ENCODE measurements around the gene ATP5PD. TPM values are rescaled to one million over a fixed set of nuclear protein-coding genes. Genes with fewer than 3 reads are reported as not detected.
"Not testable (repeated sequence)": the region's sequence is repeated elsewhere in the genome, so short reads cannot be mapped to it uniquely, and the experiment has no call there.

ATP5PD gene
- total RNA-seq, 6 experiments from 2014 or later, result 362 to 410 (median 386) TPM

DNA sequence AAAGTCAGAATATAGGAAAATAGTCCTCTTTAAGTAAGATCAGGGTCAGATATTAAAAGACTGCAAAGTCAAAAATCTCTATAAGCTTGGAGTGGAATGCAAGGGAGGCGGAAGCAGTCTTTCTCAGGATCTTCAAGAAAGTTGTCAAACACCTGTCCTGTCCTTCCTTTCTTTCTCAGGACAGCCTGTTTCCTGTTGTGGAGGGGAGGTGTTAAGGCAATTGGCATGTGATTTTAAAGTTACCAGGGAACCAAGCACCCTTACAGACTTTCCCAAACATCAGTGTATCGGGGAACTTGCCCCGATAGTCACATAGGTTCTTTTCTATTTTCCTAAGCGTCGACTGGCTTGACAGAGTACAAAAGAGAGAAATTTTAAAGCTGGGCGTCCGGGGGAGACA is 2.1 kb downstream of the ATP5PD start:
- H3K4me1 Mint-ChIP-seq (ENCODE audit: low read depth), result peaks cover 34% of the 10 kb centered on the region
- peaks cover 11% of the 10 kb centered on the region for H3K36me3 Mint-ChIP-seq (ENCODE audit: low read depth)
- no peaks in the 10 kb centered on the region for H3K9me3 Mint-ChIP-seq
- peak overlapping the region; percentile 57 for H3K4me3 Mint-ChIP-seq
- H3K27me3 Mint-ChIP-seq (ENCODE audit: insufficient read depth), result peaks cover 3% of the 10 kb centered on the region
- no peak for DNase-seq
- TF ChIP-seq, protein P1, sequence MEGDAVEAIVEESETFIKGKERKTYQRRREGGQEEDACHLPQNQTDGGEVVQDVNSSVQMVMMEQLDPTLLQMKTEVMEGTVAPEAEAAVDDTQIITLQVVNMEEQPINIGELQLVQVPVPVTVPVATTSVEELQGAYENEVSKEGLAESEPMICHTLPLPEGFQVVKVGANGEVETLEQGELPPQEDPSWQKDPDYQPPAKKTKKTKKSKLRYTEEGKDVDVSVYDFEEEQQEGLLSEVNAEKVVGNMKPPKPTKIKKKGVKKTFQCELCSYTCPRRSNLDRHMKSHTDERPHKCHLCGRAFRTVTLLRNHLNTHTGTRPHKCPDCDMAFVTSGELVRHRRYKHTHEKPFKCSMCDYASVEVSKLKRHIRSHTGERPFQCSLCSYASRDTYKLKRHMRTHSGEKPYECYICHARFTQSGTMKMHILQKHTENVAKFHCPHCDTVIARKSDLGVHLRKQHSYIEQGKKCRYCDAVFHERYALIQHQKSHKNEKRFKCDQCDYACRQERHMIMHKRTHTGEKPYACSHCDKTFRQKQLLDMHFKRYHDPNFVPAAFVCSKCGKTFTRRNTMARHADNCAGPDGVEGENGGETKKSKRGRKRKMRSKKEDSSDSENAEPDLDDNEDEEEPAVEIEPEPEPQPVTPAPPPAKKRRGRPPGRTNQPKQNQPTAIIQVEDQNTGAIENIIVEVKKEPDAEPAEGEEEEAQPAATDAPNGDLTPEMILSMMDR (IDR thresholded peaks at IDR 0.05), result no peak
- H3K27ac Mint-ChIP-seq, result no peak overlapping the region

DNA sequence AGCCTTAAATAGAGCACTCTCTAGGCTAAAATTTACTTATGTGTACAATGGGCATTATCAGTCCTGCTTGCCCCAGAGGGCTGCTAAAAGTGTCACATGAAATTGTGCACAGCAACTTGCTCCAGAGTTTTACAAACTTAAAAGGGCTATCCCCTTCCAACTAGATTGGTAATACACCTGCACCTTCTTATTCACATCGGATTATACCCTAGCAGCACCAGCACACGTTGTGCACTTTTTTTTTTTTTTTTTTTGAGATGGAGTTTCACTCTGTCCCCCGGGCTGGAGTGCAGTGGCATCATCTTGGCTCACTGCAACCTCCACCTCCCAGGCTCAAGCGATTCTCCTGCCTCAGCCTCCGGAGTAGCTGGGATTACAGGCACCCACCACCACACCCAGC is 3.0 kb downstream of the ATP5PD start:
- H3K4me1 Mint-ChIP-seq (ENCODE audit: low read depth), result peaks cover 29% of the 10 kb centered on the region
- H3K36me3 Mint-ChIP-seq (ENCODE audit: low read depth), result peaks cover 16% of the 10 kb centered on the region
- not testable (repeated sequence) for H3K4me3 Mint-ChIP-seq; DNase-seq; H3K27ac Mint-ChIP-seq; H3K27me3 Mint-ChIP-seq (ENCODE audit: insufficient read depth); H3K9me3 Mint-ChIP-seq

DNA sequence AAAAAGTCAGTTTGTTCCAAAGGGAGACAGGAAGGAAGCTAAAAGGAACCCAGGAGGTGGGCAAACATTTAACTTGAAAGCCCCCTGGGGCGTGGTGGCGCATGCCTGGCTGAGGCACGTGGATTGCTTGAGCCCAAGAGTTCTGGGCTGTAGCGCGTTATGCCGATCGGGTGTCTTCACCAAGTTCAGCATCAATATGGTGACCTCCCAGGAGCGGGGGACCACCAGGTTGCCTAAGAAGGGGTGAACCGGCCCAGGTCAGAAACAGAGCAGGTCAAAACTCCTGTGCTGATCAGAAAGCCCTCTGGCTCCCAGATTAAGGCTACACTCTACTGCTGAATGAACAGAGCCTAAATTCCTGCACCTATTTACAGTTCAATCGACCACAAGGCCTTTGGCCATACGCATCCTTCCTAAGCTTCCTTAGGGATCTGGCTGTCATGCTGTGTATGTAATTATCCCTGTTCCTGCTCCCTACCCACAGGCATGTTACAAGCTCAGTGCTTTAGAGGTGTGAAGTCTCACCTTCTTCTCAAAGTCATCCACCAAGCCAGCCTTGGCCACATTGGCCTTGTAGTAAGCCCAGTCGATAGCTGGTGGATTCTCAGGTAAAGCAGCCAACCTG is 5.0 kb downstream of the ATP5PD start:
- no peak overlapping the region for H3K4me3 Mint-ChIP-seq
- no peak for DNase-seq

DNA sequence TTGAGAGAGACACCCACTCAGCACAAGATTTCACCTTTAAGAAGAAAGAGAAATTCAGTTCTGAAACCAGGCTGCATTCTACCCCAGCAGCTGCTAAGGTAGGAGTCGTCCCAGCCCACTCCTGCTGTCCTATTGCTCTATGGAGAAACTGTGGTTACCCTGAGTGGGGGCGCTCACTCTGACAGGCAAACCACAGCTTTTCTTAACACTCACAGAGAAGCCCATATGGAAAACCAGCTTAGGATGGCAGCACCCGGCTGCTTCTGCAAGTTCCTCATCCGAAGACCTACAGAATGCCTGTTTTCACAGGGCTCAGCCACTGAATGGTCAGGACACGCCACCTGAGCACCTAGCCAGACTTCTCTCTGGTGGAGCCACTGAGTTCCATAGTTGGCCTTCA is 7.5 kb downstream of the ATP5PD start:
- no peaks in the 10 kb centered on the region for H3K9me3 Mint-ChIP-seq
- no peak overlapping the region for H3K4me3 Mint-ChIP-seq
- H3K4me1 Mint-ChIP-seq (ENCODE audit: low read depth), result peaks cover 17% of the 10 kb centered on the region
- DNase-seq, result no peak
- TF ChIP-seq, protein P1 (IDR thresholded peaks at IDR 0.05), result no peak
- peaks cover 7% of the 10 kb centered on the region for H3K27me3 Mint-ChIP-seq (ENCODE audit: insufficient read depth)
- peaks cover 29% of the 10 kb centered on the region for H3K36me3 Mint-ChIP-seq (ENCODE audit: low read depth)
- H3K27ac Mint-ChIP-seq, result no peak overlapping the region

More for the DNA sequence above, 5.0 kb downstream of the ATP5PD start:
- TF ChIP-seq, protein P1 (IDR thresholded peaks at IDR 0.05), result no peak
- H3K36me3 Mint-ChIP-seq (ENCODE audit: low read depth), result peaks cover 25% of the 10 kb centered on the region
- H3K9me3 Mint-ChIP-seq, result no peaks in the 10 kb centered on the region
- no peaks in the 10 kb centered on the region; the same call in none of the 2 replicates for H3K27me3 Mint-ChIP-seq (ENCODE audit: insufficient read depth)
- H3K4me1 Mint-ChIP-seq (ENCODE audit: low read depth), result peaks cover 22% of the 10 kb centered on the region
- H3K27ac Mint-ChIP-seq, result no peak overlapping the region

DNA sequence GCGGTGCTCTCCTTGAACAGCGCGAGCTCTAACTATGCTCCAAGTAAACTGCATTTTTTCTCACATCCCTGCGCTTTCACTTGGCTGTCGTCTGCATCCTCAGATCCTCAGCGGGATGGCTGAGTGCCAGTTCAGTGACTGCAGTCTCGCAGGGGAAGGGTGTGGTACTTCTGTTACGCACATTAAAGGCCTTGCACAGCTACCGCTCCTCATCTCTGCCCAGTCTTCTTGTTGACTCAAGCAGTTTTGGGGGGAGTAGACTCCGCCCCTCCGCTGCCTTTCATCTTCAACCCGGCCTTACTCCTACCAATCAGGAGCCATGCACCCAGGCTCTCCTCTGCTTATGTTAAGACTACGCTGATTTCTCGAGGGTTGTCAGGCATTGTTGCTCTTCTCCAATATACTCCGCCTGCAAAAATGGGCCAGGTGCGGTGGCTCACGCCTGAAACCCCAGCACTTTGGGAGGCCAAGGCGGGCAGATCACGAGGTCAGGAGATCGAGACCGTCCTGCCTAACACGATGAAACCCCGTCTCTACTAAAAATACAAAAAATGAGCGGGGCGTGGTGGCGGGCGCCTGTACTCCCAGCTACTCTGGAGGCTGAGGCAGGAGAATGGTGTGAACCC is 10.0 kb downstream of the ATP5PD start:
- TF ChIP-seq, protein P1 (IDR thresholded peaks at IDR 0.05), result no peak
- Mint-ChIP-seq H3K27ac (peak overlapping the region; percentile 66), H3K4me3 (peak overlapping the region; percentile 58; the same call in 1 of the 2 replicates), H3K27me3 (ENCODE audit: insufficient read depth) (peaks cover 12% of the 10 kb centered on the region), H3K4me1 (ENCODE audit: low read depth) (peaks cover 31% of the 10 kb centered on the region), H3K36me3 (ENCODE audit: low read depth) (peaks cover 29% of the 10 kb centered on the region), H3K9me3 (no peaks in the 10 kb centered on the region)
- DNase-seq, result no peak

DNA sequence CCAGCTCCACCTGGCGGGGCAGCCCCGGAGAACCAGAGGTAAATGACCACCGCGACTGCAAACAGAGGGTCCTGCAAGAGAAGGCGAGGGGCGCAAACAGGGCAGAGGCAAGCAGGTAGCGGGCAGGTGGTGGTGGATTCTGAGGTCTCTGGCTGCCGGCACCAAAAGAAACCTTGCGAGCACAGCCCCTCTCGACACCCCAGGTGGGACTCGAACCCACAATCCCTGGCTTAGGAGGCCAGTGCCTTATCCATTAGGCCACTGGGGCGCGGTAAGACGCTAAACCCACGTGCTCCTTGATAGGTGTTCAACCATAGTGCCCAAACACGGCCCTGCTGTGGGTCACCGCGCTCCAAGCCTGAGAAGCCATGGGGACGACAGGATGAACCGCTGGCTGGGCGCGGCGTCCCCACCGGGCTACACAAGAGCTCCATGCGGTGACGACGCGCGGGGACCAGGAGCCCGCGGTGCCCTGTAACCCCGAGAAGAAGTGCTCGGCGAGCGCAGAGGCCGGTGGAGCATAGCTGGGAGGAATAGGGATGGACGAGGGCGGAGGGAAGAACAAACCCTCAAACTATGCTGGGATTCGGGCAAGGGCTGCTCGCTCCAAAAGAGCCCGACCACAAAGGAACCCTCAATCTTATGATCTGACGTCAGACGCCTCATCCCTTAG is 12.4 kb downstream of the ATP5PD start:
- H3K4me1 Mint-ChIP-seq (ENCODE audit: low read depth), result peaks cover 32% of the 10 kb centered on the region
- H3K9me3 Mint-ChIP-seq, result peaks cover 11% of the 10 kb centered on the region; the same call in 1 of the 2 replicates
- TF ChIP-seq, protein P1 (IDR thresholded peaks at IDR 0.05), result peak; percentile 52
- peak; percentile 84 for DNase-seq
- H3K27ac Mint-ChIP-seq, result peak overlapping the region; percentile 99
- peaks cover 14% of the 10 kb centered on the region for H3K27me3 Mint-ChIP-seq (ENCODE audit: insufficient read depth)
- H3K36me3 Mint-ChIP-seq (ENCODE audit: low read depth), result peaks cover 21% of the 10 kb centered on the region
- peak overlapping the region; percentile 99 for H3K4me3 Mint-ChIP-seq

Measured in HFFc6 (cell line).